ENCODE measurements around the gene IGFALS. TPM values are rescaled to one million over a fixed set of nuclear protein-coding genes. Genes with fewer than 3 reads are reported as not detected.

Gene IGFALS
- total RNA-seq, 1 donor from 2014 or later = not detected

GRCh38 chr16:1767116-1767994 lies 26.1 kb downstream of the IGFALS start:
- no peak for DNase-seq (ENCODE audit: extremely low read depth, low read depth, low spot score)

GRCh38 chr16:1766701-1767100 lies 26.8 kb downstream of the IGFALS start:
- no peak for DNase-seq (ENCODE audit: extremely low read depth, low read depth, low spot score)

- no peak for DNase-seq (ENCODE audit: extremely low read depth, low read depth, low spot score)
These were observed 27.3 kb downstream of the IGFALS start for GRCh38 chr16:1766231-1766630.

GRCh38 chr16:1765826-1766225 lies 27.7 kb downstream of the IGFALS start:
- no peak for DNase-seq (ENCODE audit: extremely low read depth, low read depth, low spot score)

- no peak for DNase-seq (ENCODE audit: extremely low read depth, low read depth, low spot score)
These were observed 28.5 kb downstream of the IGFALS start for GRCh38 chr16:1764971-1765370.

GRCh38 chr16:1763521-1764511 lies 29.7 kb downstream of the IGFALS start:
- DNase-seq (ENCODE audit: extremely low read depth, low read depth, low spot score) = no peak

GRCh38 chr16:1762879-1763520 lies 30.5 kb downstream of the IGFALS start:
- DNase-seq (ENCODE audit: extremely low read depth, low read depth, low spot score) = no peak

GRCh38 chr16:1762196-1762878 lies 31.2 kb downstream of the IGFALS start:
- no peak for DNase-seq (ENCODE audit: extremely low read depth, low read depth, low spot score)

- no peak for DNase-seq (ENCODE audit: extremely low read depth, low read depth, low spot score)
These were observed 31.8 kb downstream of the IGFALS start for GRCh38 chr16:1761751-1762150.

- no peak for DNase-seq (ENCODE audit: extremely low read depth, low read depth, low spot score)
These were observed 32.6 kb downstream of the IGFALS start for GRCh38 chr16:1760911-1761310.

- DNase-seq (ENCODE audit: extremely low read depth, low read depth, low spot score) = no peak
These were observed 34.0 kb downstream of the IGFALS start for GRCh38 chr16:1759511-1759910.

GRCh38 chr16:1758923-1759322 lies 34.6 kb downstream of the IGFALS start:
- no peak for DNase-seq (ENCODE audit: extremely low read depth, low read depth, low spot score)

GRCh38 chr16:1757714-1758461 lies 35.6 kb downstream of the IGFALS start:
- DNase-seq (ENCODE audit: extremely low read depth, low read depth, low spot score) = no peak

- DNase-seq (ENCODE audit: extremely low read depth, low read depth, low spot score) = no peak
These were observed 39.3 kb downstream of the IGFALS start for GRCh38 chr16:1754204-1754603.

- DNase-seq (ENCODE audit: extremely low read depth, low read depth, low spot score) = no peak
These were observed 40.7 kb downstream of the IGFALS start for GRCh38 chr16:1752853-1753252.

GRCh38 chr16:1751946-1752345 lies 41.6 kb downstream of the IGFALS start:
- no peak for DNase-seq (ENCODE audit: extremely low read depth, low read depth, low spot score)

GRCh38 chr16:1749152-1750117 lies 44.1 kb downstream of the IGFALS start:
- DNase-seq (ENCODE audit: extremely low read depth, low read depth, low spot score) = no peak

GRCh38 chr16:1747934-1748333 lies 45.6 kb downstream of the IGFALS start:
- DNase-seq (ENCODE audit: extremely low read depth, low read depth, low spot score) = no peak
